ENCODE data around the gene LPP.

GRCh38 chr3:188240189-188240981 is 86.4 kb downstream of the LPP start:
- TF ChIP-seq POLR2AphosphoS5 (IDR thresholded peaks at IDR 0.05; ENCODE audit: low read depth, low read length) (no peak), SIN3A (IDR thresholded peaks at IDR 0.05; ENCODE audit: borderline replicate concordance, insufficient read depth, low read length) (no peak), FOXP2 (optimal IDR thresholded peaks at IDR 0.05; ENCODE audit: borderline replicate concordance, extremely low read depth, extremely low read length, insufficient read depth) (no peak), TAF1 (IDR thresholded peaks at IDR 0.05; ENCODE audit: borderline replicate concordance, insufficient read depth, low read length) (no peak)
- TF ChIP-seq, protein P1, sequence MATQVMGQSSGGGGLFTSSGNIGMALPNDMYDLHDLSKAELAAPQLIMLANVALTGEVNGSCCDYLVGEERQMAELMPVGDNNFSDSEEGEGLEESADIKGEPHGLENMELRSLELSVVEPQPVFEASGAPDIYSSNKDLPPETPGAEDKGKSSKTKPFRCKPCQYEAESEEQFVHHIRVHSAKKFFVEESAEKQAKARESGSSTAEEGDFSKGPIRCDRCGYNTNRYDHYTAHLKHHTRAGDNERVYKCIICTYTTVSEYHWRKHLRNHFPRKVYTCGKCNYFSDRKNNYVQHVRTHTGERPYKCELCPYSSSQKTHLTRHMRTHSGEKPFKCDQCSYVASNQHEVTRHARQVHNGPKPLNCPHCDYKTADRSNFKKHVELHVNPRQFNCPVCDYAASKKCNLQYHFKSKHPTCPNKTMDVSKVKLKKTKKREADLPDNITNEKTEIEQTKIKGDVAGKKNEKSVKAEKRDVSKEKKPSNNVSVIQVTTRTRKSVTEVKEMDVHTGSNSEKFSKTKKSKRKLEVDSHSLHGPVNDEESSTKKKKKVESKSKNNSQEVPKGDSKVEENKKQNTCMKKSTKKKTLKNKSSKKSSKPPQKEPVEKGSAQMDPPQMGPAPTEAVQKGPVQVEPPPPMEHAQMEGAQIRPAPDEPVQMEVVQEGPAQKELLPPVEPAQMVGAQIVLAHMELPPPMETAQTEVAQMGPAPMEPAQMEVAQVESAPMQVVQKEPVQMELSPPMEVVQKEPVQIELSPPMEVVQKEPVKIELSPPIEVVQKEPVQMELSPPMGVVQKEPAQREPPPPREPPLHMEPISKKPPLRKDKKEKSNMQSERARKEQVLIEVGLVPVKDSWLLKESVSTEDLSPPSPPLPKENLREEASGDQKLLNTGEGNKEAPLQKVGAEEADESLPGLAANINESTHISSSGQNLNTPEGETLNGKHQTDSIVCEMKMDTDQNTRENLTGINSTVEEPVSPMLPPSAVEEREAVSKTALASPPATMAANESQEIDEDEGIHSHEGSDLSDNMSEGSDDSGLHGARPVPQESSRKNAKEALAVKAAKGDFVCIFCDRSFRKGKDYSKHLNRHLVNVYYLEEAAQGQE (IDR thresholded peaks at IDR 0.05; ENCODE audit: insufficient read depth in 1 of 2, low read depth in 2 of 2, low read length in 2 of 2), result no peak
